ENCODE data around the gene CLASP1.

CLASP1 gene

GRCh38 chr2:121362226-121362625 is 287.0 kb downstream of the CLASP1 start:
- no peak for DNase-seq (ENCODE audit: low spot score)

DNA sequence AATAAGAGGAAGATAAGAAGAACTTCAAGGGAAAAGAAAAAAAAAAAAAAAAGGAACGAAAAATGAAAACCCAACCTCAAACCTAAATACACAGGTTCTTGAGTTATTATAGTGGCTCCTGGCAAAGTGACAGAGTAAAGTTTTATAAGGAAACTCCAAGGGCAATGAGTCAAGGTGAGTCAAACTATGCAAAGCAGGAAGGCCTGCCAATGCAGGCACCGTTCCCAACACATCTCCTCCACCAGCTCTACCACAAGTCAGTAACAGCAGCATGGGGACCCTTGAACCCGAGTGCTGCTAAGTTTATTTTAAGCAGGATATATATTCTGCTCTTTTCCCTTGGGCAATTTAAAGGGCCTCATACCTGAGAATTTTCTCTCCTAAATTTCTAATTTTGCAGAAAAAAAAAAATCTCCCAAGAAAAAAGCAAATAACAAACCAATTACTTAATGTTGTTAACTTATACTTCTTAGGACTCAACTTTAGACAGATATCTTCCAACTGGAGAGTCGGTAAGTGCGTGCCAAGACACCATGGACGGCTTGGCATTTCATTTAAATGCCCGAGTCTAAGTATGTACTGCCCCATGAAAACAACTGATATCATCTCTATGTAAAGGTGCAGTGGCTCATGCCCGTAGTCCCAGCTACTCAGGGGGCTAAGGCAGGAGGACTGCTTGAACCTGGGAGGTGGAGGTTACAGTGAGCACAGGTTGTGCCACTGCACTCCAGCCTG is 288.5 kb downstream of the CLASP1 start:
- TF ChIP-seq, protein P1, sequence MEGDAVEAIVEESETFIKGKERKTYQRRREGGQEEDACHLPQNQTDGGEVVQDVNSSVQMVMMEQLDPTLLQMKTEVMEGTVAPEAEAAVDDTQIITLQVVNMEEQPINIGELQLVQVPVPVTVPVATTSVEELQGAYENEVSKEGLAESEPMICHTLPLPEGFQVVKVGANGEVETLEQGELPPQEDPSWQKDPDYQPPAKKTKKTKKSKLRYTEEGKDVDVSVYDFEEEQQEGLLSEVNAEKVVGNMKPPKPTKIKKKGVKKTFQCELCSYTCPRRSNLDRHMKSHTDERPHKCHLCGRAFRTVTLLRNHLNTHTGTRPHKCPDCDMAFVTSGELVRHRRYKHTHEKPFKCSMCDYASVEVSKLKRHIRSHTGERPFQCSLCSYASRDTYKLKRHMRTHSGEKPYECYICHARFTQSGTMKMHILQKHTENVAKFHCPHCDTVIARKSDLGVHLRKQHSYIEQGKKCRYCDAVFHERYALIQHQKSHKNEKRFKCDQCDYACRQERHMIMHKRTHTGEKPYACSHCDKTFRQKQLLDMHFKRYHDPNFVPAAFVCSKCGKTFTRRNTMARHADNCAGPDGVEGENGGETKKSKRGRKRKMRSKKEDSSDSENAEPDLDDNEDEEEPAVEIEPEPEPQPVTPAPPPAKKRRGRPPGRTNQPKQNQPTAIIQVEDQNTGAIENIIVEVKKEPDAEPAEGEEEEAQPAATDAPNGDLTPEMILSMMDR (IDR thresholded peaks at IDR 0.05; ENCODE audit: extremely low read depth, missing control alignments) = no peak
- no peak for DNase-seq (ENCODE audit: low spot score)

More at GRCh38 chr2:121362226-121362625, 287.0 kb downstream of the CLASP1 start:
- TF ChIP-seq, protein P1 (IDR thresholded peaks at IDR 0.05; ENCODE audit: extremely low read depth, missing control alignments) = no peak

DNA sequence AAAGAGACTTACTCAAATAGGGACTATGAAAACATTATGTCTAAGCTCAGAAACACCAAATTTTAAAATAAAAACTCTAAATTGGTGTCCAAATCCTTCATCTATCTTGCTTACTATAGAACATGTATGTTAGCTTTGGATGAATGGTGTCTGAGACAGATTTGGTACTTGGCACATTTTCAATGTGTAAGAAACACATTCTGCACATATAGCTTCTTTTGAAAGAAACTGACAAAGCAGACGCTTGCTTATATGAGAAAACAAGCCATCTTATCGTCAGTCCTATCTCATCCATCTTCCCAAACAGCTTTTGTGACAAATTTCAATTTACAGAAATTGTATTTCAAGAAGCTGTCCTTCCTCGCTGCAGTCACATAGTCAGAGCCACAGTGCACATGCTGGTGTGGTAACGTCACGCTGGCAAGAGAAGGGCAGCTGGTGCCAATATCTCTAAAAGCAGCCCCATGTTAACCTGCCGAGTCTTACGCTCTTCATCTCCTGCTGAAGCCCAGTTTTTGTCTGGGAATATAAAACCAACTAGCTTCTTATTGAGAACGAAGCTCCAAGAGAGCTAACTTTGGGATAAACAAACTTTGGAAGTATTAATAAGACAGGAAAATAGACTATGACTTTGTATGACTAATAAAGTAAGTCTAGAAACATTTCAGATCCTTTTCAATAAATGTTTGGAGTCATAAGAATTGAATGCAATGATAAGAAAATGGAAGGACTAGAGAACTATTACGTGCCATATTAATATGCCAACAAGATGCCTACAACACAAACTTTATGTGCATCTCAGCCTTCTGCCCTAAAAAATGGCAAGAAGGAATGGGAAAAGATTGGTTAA is 289.3 kb downstream of the CLASP1 start:
- TF ChIP-seq, protein P1 (IDR thresholded peaks at IDR 0.05; ENCODE audit: extremely low read depth, missing control alignments) = no peak
- DNase-seq (ENCODE audit: low spot score) = no peak

DNA sequence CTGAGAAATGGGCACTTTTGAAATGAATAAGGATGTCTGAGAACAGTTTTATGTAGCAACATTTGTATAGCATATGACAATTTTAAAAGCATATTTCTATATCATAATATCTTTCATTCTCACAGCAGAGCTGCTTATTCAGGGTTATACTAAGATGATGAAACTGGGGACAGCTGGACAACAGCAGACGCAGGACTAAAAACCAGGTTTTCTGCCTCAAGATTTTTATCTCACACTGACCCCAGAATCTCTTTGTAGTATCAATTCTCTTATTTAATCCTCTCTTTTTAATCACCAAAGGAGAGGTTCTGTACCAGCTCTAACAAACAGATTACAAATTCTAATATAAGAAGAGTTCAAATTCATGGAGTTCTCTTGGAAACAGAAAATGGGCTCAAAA is 290.1 kb downstream of the CLASP1 start:
- TF ChIP-seq, protein P1 (IDR thresholded peaks at IDR 0.05; ENCODE audit: extremely low read depth, missing control alignments) = no peak
- DNase-seq (ENCODE audit: low spot score) = no peak

GRCh38 chr2:121358291-121358690 is 291.0 kb downstream of the CLASP1 start:
- TF ChIP-seq, protein P1 (IDR thresholded peaks at IDR 0.05; ENCODE audit: extremely low read depth, missing control alignments) = no peak
- DNase-seq (ENCODE audit: low spot score) = no peak

DNA sequence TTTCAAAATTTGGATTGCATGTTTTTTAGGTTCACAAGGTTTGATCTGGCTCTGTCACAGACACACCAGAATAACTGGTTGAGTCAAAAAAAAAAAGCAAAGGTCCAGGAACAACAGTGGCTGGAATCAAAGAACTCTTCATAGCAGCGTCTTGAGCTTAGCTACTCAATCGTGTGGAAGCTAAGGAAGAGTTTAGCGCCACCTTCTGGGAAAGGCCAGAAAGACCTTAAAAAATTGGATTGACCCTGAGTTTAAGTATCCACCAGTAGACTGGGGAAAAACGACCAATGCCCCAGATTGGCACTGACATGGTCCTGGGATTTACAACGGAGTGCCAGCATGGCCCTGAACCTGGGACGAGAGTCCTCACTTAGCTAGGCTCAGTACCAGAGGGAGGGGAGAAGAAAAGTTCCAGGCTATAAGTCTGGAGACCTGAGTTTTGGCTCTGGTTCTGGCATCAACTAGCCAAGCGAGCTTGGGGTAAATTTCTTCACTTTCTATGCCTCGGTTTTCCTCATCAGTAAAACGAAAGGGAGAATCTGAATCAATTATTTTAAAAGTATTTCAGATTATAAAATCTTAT is 293.1 kb downstream of the CLASP1 start:
- DNase-seq (ENCODE audit: low spot score) = peak; percentile 61
- TF ChIP-seq, protein P1 (IDR thresholded peaks at IDR 0.05; ENCODE audit: extremely low read depth, missing control alignments) = peak; percentile 38

- TF ChIP-seq, protein P1 (IDR thresholded peaks at IDR 0.05; ENCODE audit: extremely low read depth, missing control alignments) = no peak
- DNase-seq (ENCODE audit: low spot score) = no peak
Measured at GRCh38 chr2:121355488-121355887, 293.8 kb downstream of the CLASP1 start.
